Measurements from ENCODE around the gene CALD1.

The CALD1 gene

DNA sequence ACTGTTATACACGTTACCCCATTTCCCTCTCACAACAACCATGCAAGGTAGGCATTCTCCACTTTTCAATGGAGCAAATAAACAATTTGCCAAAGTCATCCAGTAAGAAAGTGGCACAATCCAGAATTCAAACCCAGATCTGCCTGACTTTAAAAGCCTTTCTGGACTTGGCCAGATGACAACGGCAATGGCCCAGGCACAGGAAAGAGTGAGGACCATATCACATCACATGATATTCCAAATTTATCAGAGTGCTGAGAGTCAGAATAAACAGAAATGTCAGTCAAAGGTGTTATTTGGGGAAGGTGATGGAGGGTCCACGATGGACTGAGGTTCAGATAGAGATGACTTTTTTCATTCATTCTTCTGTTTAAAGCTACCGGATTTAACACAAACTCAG, 48.0 kb downstream of the CALD1 start:
- DNase-seq (ENCODE audit: low read depth in 2 of 2) = no peak

DNA sequence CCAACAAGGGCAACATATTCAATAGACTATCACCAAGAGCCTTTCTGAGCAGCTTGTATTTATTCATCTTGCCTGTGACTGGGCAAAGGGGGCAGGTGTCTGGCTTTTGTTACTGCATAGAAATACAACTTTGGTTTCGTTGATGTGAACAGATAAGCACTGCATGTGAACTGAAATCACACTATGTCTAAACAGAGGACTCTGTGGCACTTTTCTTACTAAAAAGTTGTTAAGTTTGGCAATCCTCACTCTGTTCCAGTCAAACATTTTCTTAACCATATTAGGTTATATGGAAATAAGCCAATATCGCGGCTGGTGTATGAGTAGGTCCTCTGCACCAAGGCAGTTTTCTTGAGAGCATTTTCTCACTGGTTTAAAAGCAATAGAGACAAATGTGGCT, 48.5 kb downstream of the CALD1 start:
- DNase-seq (ENCODE audit: low read depth in 2 of 2) = no peak

GRCh38 chr7:134828361-134828760, 48.9 kb downstream of the CALD1 start:
- no peak for DNase-seq (ENCODE audit: low read depth in 2 of 2)

GRCh38 chr7:134829380-134829986, 50.0 kb downstream of the CALD1 start:
- DNase-seq (ENCODE audit: low read depth in 2 of 2) = no peak

- no peak for DNase-seq (ENCODE audit: low read depth in 2 of 2)
Measured at GRCh38 chr7:134831862-134832261, 52.4 kb downstream of the CALD1 start.

- DNase-seq (ENCODE audit: low read depth in 2 of 2) = no peak
Measured at GRCh38 chr7:134832367-134832766, 52.9 kb downstream of the CALD1 start.

- no peak for DNase-seq (ENCODE audit: low read depth in 2 of 2)
Measured at GRCh38 chr7:134834689-134835462, 55.4 kb downstream of the CALD1 start.

- DNase-seq (ENCODE audit: low read depth in 2 of 2) = no peak
Measured at GRCh38 chr7:134835463-134835823, 56.0 kb downstream of the CALD1 start.

DNA sequence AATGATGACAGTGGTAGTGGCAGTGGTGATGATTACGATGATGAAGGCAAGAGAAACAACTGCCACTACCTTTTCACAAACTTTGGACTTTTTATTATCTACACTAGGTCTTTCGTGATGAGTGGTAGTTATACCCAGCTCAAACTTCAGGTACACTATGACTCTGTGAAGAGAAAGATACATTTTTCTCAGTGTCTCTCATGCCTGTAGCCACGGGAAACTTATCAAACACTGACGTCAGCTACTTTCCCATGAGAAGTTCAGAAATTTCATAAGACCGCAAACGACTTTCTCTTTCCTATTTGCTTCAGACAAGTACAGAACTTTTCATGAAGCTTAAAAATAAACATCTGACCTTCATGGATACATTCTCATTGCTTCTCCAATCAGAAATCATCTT, 57.0 kb downstream of the CALD1 start:
- no peak for DNase-seq (ENCODE audit: low read depth in 2 of 2)

DNA sequence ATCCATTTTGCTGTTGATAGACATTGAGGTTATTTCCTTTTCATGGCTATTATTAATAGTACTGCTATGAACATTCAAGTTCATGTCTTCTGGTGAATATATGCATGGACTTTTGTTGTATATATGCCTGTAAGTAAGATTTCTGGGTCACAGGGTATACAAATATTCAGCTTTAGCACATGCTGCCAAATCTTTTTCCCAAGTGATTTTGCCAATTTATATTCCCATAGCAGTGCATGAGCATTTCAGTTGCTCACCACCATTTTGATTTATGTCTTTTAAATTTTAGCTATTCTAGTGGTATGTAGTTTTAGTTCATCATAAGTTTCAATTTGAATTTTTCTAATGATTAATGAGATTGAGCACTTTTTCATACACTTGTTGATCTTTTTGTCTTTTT, 59.9 kb downstream of the CALD1 start:
- no peak for DNase-seq (ENCODE audit: low read depth in 2 of 2)

- no peak for DNase-seq (ENCODE audit: low read depth in 2 of 2)
Measured at GRCh38 chr7:134842062-134842461, 62.6 kb downstream of the CALD1 start.

GRCh38 chr7:134842886-134843430, 63.5 kb downstream of the CALD1 start:
- DNase-seq (ENCODE audit: low read depth in 2 of 2) = no peak

DNA sequence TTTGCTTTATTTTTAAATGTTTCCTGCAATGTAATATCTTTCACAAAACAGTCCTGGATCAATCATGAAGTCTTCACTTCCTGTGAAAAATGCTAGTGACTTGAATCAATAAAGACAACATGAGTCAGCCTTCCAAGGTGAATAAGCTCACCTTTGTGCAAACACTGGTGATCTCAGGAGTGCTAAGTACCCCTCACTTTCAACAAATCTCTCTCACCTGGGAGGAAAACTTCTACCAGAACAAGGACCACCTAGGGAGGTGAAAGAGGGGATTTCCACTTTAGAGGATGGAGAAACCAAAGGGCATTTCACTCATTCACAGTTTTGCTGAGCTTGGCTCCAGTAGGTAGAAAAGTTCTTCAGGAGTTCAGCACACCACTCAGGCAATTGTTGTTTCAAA, 64.8 kb downstream of the CALD1 start:
- DNase-seq (ENCODE audit: low read depth in 2 of 2) = no peak

DNA sequence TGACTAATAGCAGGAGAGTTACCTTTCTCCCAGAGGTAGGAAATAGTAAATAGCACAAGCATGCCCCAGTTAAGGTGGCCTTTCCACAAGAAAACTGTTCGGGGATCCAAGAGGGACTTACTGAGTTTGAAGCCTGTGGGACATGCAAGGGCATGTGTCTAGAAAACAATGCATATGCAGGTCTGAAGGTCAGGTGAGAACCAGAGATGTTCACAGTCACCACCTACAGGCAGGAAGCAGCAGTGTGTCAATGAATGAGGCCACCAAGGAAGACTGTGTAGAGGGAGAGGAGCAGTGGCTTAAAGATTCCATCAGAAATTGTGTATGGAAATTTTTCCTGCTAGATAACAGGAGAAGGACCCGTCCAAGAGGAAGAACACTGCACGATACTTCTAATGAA, 66.0 kb downstream of the CALD1 start:
- DNase-seq (ENCODE audit: low read depth in 2 of 2) = no peak

DNA sequence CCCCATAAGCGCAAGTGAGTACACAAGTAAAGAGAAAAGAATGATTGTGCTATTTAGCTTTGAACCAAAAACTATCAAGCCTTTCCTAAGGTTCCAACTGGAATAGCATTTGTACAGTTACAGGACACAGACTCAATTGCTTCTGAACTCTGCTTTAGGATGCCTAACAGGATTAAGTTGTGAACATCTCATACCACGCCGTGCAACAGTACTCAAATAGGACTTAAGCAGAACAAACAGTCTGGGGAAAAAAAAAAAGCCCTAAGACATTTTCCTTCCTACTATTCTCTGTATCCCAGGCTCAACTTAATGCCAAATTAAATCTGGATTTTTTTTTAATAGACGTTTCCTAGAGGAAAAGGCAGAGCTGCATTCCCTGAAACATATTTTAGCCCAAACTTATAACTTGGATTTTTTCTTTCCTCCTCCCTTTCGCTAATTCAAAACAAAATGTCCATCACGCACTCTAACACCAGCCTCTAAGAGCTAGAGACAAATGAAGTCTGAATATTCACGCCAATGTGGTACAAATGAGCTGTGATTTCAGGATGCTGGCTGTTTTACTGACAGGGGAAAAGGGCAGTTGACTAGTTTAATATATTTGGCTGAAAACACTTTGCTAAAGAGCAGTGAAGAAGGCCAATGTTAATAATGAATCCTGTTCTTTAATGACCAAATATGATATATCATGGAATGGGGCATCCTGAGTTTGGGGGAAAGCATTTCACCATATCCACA, 68.6 kb downstream of the CALD1 start:
- no peak for DNase-seq (ENCODE audit: low read depth in 2 of 2)

DNA sequence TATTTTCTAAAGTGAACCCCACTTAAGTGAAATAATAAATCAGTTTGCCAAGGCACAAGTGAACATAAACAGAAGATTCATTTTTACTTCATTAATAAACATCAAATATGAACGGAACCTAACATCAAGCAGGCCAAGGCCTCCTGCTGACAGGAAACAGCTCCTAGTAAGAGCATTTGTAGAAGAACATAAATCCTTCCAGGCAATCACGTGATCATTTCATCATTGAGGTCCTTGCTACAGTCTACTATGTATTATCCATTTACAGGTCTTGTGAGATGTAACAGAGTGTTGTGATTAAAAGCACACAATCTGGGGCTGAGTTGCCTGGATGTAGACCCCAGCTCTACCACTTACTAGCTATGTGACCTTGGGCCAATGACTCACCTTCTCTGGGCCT, 70.6 kb downstream of the CALD1 start:
- DNase-seq (ENCODE audit: low read depth in 2 of 2) = no peak

DNA sequence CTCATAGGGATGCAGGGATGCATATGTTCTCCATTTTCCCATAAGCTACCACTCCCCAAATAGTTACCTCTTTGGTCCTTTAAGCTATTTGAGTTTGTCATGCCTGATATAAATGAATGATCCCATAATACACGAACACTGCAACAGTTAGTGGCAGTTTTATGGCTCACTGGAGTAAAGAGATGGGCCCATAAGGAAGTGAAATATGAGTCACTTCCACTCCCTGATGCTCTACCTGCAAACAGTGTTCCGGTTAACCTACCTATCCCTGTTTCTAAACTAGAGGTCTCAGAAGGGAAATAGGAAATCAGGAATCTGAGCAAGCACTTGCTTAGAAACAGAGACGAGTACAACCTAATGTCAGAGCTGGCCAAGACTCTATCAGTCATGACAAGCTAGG, 71.7 kb downstream of the CALD1 start:
- DNase-seq (ENCODE audit: low read depth in 2 of 2) = no peak

GRCh38 chr7:134852625-134853024, 73.2 kb downstream of the CALD1 start:
- DNase-seq (ENCODE audit: low read depth in 2 of 2) = no peak

- DNase-seq (ENCODE audit: low read depth in 2 of 2) = no peak
Measured at GRCh38 chr7:134854816-134855215, 75.4 kb downstream of the CALD1 start.

- DNase-seq (ENCODE audit: low read depth in 2 of 2) = no peak
Measured at GRCh38 chr7:134855442-134855841, 76.0 kb downstream of the CALD1 start.

- DNase-seq (ENCODE audit: low read depth in 2 of 2) = no peak
Measured at GRCh38 chr7:134856091-134856490, 76.7 kb downstream of the CALD1 start.

- DNase-seq (ENCODE audit: low read depth in 2 of 2) = no peak
Measured at GRCh38 chr7:134856691-134857090, 77.3 kb downstream of the CALD1 start.

DNA sequence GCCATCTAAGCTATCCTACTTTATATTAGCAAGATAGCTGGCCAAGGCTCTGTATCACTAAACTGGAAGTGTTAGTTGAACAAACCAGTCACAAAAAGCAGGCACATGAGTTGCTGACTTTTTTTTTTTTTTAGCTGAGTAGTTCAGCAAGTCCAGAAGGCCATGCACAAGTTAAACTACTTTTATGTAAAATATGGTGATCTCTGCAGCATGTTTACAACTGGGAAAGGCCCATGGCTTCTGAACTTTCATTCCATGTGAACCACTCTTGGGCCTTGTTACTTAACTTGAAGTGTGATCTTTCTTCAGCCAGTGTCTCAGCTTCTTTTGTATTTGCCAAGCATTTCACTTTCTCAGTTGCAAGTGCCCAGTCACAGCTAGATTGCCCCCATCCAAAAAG, 78.5 kb downstream of the CALD1 start:
- DNase-seq (ENCODE audit: low read depth in 2 of 2) = no peak
